Measurements from ENCODE around the gene TMC6.

Gene TMC6

DNA sequence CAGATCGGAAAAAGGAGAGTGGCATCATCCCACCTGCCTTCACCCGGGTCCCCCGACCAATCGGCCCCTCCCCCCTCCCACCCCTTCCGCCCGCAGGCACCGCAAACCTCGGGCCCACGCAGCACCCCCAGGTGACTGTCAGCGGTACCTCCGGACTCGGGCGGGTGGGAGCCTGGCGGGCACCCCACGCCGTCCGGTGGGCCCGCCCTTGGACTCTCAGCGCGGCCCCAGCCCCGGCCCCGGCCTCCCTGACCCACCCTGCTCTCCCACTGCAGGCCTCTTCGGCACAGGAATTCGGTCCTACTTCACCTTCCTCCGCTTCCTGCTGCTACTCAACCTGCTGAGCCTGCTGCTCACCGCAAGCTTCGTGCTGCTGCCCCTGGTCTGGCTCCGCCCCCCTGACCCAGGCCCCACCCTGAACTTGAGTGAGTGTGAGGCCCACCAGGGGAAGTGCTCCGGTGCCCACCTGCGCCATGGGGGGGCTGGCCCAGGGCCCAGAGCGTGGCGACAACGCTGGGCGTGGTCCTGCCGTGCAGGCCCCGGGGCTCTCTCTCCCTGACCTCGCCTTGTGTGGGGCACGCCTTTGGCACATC is 3.6 kb upstream of the TMC6 start:
- TF ChIP-seq, protein P1, sequence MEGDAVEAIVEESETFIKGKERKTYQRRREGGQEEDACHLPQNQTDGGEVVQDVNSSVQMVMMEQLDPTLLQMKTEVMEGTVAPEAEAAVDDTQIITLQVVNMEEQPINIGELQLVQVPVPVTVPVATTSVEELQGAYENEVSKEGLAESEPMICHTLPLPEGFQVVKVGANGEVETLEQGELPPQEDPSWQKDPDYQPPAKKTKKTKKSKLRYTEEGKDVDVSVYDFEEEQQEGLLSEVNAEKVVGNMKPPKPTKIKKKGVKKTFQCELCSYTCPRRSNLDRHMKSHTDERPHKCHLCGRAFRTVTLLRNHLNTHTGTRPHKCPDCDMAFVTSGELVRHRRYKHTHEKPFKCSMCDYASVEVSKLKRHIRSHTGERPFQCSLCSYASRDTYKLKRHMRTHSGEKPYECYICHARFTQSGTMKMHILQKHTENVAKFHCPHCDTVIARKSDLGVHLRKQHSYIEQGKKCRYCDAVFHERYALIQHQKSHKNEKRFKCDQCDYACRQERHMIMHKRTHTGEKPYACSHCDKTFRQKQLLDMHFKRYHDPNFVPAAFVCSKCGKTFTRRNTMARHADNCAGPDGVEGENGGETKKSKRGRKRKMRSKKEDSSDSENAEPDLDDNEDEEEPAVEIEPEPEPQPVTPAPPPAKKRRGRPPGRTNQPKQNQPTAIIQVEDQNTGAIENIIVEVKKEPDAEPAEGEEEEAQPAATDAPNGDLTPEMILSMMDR (IDR thresholded peaks at IDR 0.05; ENCODE audit: control insufficient read depth, extremely low read depth, insufficient read depth), result no peak
- no peak for DNase-seq (ENCODE audit: low read depth)
- no peak overlapping the region for H3K4me3 ChIP-seq (ENCODE audit: low read depth, low read length)

DNA sequence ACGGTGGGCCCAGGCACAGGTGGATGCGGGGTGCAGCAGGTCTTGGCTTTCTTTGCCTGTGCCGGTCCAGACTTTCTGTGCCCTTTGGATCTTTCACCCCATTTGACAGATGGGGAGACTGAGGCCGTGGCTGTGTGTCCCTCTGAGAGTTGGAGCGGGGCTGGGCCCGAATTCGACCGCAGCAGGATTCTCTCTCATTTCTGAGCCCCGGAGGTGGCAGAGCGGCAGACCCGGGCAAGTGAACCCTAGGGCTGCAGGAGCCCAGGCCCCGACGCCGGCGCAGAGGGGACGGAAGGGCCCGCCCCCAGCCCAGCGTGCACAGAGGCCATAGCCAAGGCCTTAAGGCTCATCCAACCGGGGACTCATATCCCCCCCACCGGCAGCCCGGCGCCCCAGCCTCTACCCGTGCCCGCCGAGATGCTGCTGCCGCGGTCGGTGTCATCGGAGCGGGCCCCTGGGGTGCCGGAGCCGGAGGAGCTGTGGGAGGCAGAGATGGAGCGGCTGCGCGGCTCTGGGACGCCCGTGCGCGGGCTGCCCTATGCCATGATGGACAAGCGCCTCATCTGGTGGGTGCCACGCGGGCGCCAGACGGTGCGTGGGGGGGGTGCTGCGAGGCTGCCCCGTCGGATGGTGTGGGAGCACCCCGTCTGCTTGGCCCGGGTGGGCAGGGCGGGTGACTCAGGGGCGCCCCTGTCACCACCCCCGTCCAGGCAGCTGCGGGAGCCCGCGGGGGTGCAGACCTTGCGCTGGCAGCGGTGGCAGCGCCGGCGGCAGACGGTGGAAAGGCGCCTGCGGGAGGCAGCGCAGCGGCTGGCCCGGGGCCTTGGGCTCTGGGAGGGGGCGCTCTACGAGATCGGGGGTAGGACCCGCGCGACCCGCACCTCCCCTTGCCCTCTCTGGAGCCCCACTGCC is 2.9 kb upstream of the TMC6 start:
- TF ChIP-seq, protein P1 (IDR thresholded peaks at IDR 0.05; ENCODE audit: control insufficient read depth, extremely low read depth, insufficient read depth), result no peak
- DNase-seq (ENCODE audit: low read depth), result no peak
- H3K4me3 ChIP-seq (ENCODE audit: low read depth, low read length), result no peak overlapping the region

DNA sequence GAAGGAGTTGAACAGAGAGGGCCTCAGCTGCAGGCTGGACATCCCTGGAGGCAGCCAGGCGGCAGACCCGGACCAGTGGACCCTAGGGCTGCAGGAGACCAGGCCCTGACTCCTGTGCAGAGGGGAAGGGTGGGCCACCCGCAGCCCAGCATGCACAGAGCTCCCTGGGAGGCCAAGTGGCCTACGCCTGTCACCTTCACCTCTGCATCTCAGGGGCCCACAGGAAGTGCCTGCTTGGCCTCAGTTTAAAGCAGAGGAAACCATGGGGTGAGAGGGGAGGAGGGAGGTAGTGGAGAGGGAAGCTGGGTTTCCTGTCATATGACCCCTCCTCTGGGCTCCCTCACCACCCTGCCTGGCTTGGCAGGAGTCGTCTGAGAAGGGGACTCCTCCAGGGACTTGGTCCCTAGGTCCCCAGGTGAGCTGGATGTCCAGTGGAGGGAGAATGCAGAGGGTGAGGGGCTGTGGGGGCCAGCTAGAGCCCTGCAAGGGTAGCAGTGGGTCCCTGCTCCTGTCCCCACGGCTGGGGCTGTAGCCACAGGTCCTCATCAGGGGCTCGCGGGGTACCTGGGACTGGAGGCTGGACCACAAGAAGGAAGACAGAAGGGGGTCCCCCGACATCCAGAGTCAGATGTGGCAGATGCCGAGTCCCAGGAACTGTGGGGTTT is 2.0 kb upstream of the TMC6 start, which contains the start of gene TMC8:
TMC8 (plus strand) TSS at position 335 of the 665 bp plus-strand sequence. CDS start 818 bp downstream, outside the sequence.
- TF ChIP-seq, protein P1 (IDR thresholded peaks at IDR 0.05; ENCODE audit: control insufficient read depth, extremely low read depth, insufficient read depth), result no peak
- no peak within 1 kb of the TSS for H3K4me3 ChIP-seq (ENCODE audit: low read depth, low read length)
- no peak for DNase-seq (ENCODE audit: low read depth)

DNA sequence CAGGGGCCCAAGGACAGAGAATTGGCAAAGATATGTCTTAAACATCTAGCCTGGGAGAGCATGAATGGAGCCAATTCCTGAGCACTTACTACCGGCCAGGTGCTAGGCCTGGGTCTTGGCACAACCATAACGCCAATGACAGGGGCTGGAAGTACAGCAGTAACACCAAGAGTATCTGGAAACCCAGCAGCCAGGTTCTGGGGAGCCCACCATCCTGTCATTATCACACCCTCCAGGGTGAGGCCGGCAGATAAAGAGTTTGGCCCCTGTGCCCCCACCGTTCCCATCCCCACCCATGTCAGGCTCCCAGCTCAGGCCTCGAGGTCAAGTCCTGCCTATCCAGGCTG is 1.5 kb upstream of the TMC6 start:
- no peak for DNase-seq (ENCODE audit: low read depth)
- TF ChIP-seq, protein P1 (IDR thresholded peaks at IDR 0.05; ENCODE audit: control insufficient read depth, extremely low read depth, insufficient read depth), result no peak
- H3K4me3 ChIP-seq (ENCODE audit: low read depth, low read length), result no peak overlapping the region

DNA sequence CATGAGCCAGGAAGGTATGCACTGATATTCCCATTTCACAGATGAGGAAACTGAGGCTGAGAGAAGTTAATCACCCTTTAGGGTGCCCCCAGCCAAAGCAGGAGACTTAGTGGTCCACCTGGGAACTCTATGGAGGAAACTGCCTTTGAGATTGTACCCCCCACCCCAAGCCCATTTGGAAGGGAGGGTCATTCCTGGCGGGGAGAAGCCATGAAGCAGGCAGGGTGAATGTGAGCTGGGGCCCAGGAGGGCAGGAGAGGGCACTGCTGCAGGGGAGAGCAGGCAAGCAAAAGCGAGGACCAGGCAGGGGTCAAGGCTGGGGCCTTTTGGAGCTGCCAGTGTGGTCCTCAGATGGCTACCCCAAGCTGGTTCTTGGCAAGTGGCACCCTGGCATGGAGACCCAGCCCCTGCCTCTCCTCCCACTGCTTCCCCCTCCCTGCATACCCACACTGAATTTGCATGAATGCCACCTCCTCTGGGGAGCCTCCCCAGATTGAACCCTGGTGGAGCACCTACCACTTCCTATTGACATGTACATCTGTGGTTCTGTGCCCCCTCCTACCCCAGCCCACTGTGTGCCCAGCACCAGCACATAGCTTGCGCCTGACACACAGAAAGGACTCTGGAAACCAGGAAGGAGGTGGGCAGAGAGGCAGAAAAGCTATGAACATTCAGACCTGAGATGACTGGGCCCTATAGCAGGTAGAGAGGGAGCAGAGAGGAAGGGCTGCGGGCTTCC is 965 bp upstream of the TMC6 start:
- TF ChIP-seq, protein P1 (IDR thresholded peaks at IDR 0.05; ENCODE audit: control insufficient read depth, extremely low read depth, insufficient read depth), result no peak
- no peak overlapping the region for H3K4me3 ChIP-seq (ENCODE audit: low read depth, low read length)
- DNase-seq (ENCODE audit: low read depth), result no peak

DNA sequence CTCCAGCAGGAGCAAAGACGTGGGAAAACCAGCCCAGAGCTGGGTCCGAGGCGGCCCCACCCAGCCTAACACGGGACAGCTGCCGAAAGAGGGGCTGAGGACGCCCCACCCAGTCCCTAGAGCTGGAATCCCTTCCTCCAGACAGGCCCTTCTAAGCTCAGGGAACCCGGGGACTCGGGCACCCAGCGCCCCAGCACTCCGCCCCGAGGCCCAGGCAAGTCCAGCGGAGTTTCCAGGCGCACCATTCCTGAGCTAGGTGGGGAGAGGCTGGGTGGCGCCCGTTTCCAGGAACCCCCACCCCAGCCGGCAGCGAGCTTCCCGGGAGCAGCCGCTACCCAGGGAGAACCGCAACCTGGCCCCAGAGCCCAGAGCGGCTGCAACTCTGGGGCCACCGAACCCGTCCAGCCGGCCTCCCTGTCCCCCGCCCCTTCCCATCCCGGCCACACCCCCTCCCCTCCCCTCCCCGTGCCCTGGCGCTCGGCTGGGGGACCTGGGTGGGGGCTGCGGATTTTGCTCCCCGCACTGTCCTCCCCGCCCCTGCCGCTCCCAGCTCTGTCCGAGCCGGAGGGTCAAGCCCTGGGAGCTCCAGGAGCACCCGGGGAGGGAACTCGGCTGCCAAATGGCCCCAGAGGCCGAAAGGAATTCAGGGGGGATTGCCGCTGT is 536 bp downstream of the TMC6 start:
- TF ChIP-seq, protein P1 (IDR thresholded peaks at IDR 0.05; ENCODE audit: control insufficient read depth, extremely low read depth, insufficient read depth), result no peak
- DNase-seq (ENCODE audit: low read depth), result no peak
- peak overlapping the region; percentile 84 for H3K4me3 ChIP-seq (ENCODE audit: low read depth, low read length)
